Neural crest cell (in vitro differentiated cells): ENCODE results near the gene ZNF684. TPM values are rescaled to one million over a fixed set of nuclear protein-coding genes. Genes with fewer than 3 reads are reported as not detected.
"Not testable (repeated sequence)": the region's sequence is repeated elsewhere in the genome, so short reads cannot be mapped to it uniquely, and the experiment has no call there.

ENCODE experiments used
- DNase-seq: peaks from one replicate; pipeline ENCODE4 v3.0.0; 2021; ENCODE audit warnings: low read depth, mixed read lengths, low spot score
- H3K27ac Mint-ChIP-seq: one replicate; pipeline ENCODE4 v1.8.0; 2021; ENCODE audit warnings: mild to moderate bottlenecking, mixed read lengths; ENCODE audit not compliant: unreplicated experiment
- H3K27me3 Mint-ChIP-seq: 2 replicates; pipeline ENCODE4 v1.8.0; 2021; ENCODE audit warnings: low read depth, mild to moderate bottlenecking, mixed read lengths
- H3K36me3 Mint-ChIP-seq: 2 replicates; pipeline ENCODE4 v1.8.0; 2021; ENCODE audit warnings: low read depth, mild to moderate bottlenecking, mixed read lengths
- H3K4me1 Mint-ChIP-seq: 2 replicates; pipeline ENCODE4 v1.8.0; 2021; ENCODE audit warnings: mixed read lengths
- H3K4me3 Mint-ChIP-seq: one replicate; pipeline ENCODE4 v1.8.0; 2021; ENCODE audit warnings: mild to moderate bottlenecking, mixed read lengths
- H3K9me3 Mint-ChIP-seq: 2 replicates; pipeline ENCODE4 v1.8.0; 2021; ENCODE audit warnings: mixed read lengths
- total RNA-seq: library from RNA; stranded (reverse); gene quantifications from 2 replicates; pipeline ENCODE4 v1.2.1, GENCODE V29; 2021
- TF ChIP-seq, protein P1 (sequence below): fragments of 200-600 bp; sonication (generic); conservative IDR thresholded peaks from 2 replicates; pipeline ENCODE4 v1.5.0; 2021; ENCODE audit warnings: antibody characterized with exemption, mild to moderate bottlenecking

The ZNF684 gene
- total RNA-seq, 1 donor from 2014 or later: 6.4 TPM

DNA sequence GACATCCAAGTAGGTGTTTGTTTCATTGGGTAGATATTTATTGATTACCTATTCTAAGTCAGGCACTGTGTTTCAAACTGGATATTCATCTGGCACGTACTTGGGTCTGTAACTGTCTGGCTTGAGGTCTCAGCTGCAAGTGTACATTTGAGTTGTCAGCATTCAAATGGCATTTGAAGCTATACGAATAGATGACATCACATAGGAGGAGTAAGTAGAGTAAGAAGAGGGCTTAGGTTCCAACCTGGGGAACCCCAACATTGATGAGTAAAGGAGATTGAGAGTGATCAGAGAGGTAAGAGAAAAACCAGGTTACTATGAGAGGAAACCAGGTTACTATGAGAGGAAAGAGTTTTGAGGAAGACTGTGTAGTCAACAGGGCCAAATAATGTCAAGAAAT is 30.7 kb downstream of the ZNF684 start:
- DNase-seq: no peak
- TF ChIP-seq, protein P1, sequence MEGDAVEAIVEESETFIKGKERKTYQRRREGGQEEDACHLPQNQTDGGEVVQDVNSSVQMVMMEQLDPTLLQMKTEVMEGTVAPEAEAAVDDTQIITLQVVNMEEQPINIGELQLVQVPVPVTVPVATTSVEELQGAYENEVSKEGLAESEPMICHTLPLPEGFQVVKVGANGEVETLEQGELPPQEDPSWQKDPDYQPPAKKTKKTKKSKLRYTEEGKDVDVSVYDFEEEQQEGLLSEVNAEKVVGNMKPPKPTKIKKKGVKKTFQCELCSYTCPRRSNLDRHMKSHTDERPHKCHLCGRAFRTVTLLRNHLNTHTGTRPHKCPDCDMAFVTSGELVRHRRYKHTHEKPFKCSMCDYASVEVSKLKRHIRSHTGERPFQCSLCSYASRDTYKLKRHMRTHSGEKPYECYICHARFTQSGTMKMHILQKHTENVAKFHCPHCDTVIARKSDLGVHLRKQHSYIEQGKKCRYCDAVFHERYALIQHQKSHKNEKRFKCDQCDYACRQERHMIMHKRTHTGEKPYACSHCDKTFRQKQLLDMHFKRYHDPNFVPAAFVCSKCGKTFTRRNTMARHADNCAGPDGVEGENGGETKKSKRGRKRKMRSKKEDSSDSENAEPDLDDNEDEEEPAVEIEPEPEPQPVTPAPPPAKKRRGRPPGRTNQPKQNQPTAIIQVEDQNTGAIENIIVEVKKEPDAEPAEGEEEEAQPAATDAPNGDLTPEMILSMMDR: no peak
- H3K27ac Mint-ChIP-seq: no peak overlapping the region
- H3K9me3 Mint-ChIP-seq: no peaks in the 10 kb centered on the region
- peaks cover 3% of the 10 kb centered on the region for H3K36me3 Mint-ChIP-seq
- H3K4me3 Mint-ChIP-seq: no peak overlapping the region
- peaks cover 4% of the 10 kb centered on the region for H3K27me3 Mint-ChIP-seq
- no peaks in the 10 kb centered on the region for H3K4me1 Mint-ChIP-seq

DNA sequence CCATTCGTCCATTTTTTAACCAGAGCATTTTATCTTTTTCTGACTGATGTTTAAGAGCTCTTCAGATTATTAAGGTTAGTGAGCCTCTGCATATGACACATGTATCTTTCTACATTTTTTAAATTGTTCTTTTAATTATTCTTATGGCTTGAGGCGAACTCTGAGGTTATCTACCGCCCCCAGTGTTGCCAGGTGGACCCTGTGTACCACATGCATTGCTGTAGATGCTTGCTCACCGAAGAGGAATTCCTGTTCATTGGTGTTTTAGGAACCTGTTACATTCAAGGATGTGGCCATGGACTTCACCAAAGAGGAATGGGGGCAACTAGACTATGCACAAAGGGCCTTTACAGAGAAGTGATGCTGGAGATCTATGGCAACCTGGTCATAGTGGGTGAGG is 31.8 kb downstream of the ZNF684 start:
- TF ChIP-seq, protein P1: no peak
- H3K27ac Mint-ChIP-seq: no peak overlapping the region
- H3K27me3 Mint-ChIP-seq: peaks cover 4% of the 10 kb centered on the region
- no peaks in the 10 kb centered on the region for H3K9me3 Mint-ChIP-seq
- peaks cover 3% of the 10 kb centered on the region for H3K36me3 Mint-ChIP-seq
- no peak for DNase-seq
- no peak overlapping the region for H3K4me3 Mint-ChIP-seq
- no peaks in the 10 kb centered on the region for H3K4me1 Mint-ChIP-seq

DNA sequence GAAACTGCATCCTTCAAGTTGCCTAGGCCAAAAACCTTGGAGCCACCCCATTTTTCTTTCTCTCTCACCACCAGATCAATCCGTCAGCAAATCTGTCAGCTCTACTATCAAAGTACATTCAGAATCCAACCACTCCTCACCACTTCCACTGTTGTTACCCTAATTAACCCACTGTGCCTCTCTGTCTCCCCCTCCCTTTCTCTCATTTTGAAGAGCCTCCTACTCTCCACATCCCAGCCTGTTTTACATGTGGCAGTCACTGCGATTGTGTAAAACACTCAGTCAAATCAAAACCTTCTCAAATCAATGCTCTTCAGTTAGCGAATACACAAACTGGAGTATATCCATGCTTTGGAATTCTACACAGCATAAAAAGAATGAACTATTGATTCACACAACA is 33.1 kb downstream of the ZNF684 start:
- TF ChIP-seq, protein P1: no peak
- Mint-ChIP-seq H3K9me3 (no peaks in the 10 kb centered on the region), H3K27ac (peak overlapping the region; percentile 3), H3K36me3 (peaks cover 3% of the 10 kb centered on the region), H3K4me3 (no peak overlapping the region), H3K27me3 (peaks cover 4% of the 10 kb centered on the region), H3K4me1 (no peaks in the 10 kb centered on the region)
- DNase-seq: no peak

DNA sequence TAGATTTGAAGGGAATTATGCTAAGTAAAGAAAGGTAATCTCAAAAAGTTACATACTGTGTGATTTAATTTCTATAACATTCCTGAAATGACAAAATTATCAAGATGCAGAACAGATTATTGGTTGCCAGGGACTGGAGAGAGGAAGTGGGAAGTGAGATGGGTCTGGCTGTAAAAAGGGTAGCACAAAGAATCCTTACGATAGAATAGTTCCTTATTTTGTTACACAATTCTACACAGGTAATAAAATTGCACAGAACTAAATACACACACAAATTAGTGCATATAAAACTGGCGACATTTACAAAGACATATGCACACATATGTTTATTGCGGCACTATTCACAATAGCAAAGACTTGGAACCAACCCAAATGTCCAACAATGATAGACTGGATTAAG is 33.5 kb downstream of the ZNF684 start:
- Mint-ChIP-seq H3K27ac (no peak overlapping the region), H3K36me3 (peaks cover under 1% of the 10 kb centered on the region), H3K9me3 (no peaks in the 10 kb centered on the region), H3K4me1 (no peaks in the 10 kb centered on the region), H3K4me3 (no peak overlapping the region), H3K27me3 (peaks cover 4% of the 10 kb centered on the region)
- TF ChIP-seq, protein P1: no peak
- DNase-seq: no peak

DNA sequence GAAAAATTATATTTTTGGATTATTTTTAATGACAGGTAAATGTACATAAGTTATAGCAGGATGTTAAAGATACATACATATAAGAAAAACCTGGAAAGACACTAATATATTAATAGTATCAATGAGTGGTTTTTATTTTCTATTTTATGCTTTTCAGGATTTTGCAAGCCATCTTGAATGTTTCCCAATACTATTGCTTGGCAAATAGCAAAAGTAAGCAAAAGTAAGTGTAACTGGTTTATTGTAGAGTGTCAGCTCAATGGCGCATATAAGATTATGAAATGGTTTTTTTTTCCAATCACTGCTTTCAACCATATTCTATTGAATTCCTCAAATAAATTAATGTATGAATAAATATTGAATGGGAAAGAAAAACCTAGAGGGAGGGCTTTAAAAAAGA is 36.4 kb downstream of the ZNF684 start:
- TF ChIP-seq, protein P1: no peak
- H3K4me1 Mint-ChIP-seq: no peaks in the 10 kb centered on the region
- H3K36me3 Mint-ChIP-seq: no peaks in the 10 kb centered on the region
- H3K27ac Mint-ChIP-seq: no peak overlapping the region
- H3K9me3 Mint-ChIP-seq: no peaks in the 10 kb centered on the region
- H3K27me3 Mint-ChIP-seq: peaks cover 6% of the 10 kb centered on the region
- no peak overlapping the region for H3K4me3 Mint-ChIP-seq
- DNase-seq: no peak

DNA sequence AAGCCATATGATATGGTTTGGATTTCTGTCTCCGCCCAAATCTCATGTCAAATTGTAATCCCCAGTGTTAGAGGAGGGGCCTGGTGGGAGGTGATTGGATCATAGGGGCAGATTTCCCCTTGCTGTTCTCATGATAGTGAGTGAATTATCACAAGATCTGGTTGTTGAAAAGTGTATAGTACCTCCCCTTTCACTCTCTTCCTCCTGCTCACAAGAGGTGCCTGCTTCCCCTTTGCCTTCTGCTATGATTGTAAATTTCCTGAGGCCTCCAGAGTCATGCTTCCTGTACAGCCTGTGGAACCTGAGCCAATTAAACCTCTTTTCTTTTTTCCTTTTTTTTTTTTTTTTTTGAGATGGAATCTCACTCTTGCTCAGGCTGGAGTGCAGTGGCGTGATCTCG is 43.4 kb downstream of the ZNF684 start:
- H3K27ac Mint-ChIP-seq, H3K4me3 Mint-ChIP-seq, H3K27me3 Mint-ChIP-seq, DNase-seq, H3K36me3 Mint-ChIP-seq, H3K9me3 Mint-ChIP-seq, H3K4me1 Mint-ChIP-seq: not testable (repeated sequence)
